SU-DHL-6 (cell line): Measurements from ENCODE around the gene KDM1A.

Source experiments
- EZH2phosphoT487 ChIP-seq: fragments of 200-600 bp; sonication (generic), shearing (Covaris generic); conservative IDR thresholded peaks from 2 replicates; pipeline ENCODE4 v1.6.1; 2018; ENCODE audit warnings: mild to moderate bottlenecking, antibody characterized with exemption, low read length, moderate library complexity, mixed read lengths
- TF ChIP-seq, protein P1 (sequence below): fragments of 200-600 bp; sonication (generic); IDR thresholded peaks from one replicate; pipeline ENCODE4 v1.5.1; 2017; ENCODE audit warnings: antibody characterized with exemption, mild to moderate bottlenecking, low read length, moderate library complexity; ENCODE audit not compliant: insufficient read depth, poor library complexity, severe bottlenecking

GRCh38 chr1:23037081-23037740, 17.9 kb downstream of the KDM1A start:
- TF ChIP-seq, protein P1, sequence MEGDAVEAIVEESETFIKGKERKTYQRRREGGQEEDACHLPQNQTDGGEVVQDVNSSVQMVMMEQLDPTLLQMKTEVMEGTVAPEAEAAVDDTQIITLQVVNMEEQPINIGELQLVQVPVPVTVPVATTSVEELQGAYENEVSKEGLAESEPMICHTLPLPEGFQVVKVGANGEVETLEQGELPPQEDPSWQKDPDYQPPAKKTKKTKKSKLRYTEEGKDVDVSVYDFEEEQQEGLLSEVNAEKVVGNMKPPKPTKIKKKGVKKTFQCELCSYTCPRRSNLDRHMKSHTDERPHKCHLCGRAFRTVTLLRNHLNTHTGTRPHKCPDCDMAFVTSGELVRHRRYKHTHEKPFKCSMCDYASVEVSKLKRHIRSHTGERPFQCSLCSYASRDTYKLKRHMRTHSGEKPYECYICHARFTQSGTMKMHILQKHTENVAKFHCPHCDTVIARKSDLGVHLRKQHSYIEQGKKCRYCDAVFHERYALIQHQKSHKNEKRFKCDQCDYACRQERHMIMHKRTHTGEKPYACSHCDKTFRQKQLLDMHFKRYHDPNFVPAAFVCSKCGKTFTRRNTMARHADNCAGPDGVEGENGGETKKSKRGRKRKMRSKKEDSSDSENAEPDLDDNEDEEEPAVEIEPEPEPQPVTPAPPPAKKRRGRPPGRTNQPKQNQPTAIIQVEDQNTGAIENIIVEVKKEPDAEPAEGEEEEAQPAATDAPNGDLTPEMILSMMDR: no peak
- no peak for TF ChIP-seq EZH2phosphoT487
